ENCODE measurements around the gene TRPC6. TPM values are rescaled to one million over a fixed set of nuclear protein-coding genes. Genes with fewer than 3 reads are reported as not detected.

Gene TRPC6
- total and polyA plus RNA-seq, 4 donors = 0.03 to 1.5 (median 0.17) TPM; not detected in 1

DNA sequence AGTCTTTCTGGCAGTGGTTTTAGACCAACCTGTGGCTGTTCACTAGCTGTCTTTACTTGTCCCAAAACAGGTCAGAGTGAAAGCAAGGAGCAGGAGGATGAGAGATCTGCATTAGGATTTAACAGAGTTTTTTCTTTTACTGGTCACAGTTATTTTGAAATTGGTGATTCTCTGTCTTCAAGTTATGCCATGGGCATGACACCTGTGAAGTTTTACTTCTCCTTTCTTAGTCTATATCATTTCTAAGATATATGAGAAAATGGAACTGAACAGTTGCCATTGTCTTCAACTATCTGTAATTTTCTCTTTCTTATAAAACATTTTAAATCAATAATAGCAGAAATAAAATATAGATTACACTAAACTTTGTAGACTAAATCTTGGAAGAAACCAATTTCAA is 60.6 kb downstream of the TRPC6 start (continued):
- TF ChIP-seq, protein P1, sequence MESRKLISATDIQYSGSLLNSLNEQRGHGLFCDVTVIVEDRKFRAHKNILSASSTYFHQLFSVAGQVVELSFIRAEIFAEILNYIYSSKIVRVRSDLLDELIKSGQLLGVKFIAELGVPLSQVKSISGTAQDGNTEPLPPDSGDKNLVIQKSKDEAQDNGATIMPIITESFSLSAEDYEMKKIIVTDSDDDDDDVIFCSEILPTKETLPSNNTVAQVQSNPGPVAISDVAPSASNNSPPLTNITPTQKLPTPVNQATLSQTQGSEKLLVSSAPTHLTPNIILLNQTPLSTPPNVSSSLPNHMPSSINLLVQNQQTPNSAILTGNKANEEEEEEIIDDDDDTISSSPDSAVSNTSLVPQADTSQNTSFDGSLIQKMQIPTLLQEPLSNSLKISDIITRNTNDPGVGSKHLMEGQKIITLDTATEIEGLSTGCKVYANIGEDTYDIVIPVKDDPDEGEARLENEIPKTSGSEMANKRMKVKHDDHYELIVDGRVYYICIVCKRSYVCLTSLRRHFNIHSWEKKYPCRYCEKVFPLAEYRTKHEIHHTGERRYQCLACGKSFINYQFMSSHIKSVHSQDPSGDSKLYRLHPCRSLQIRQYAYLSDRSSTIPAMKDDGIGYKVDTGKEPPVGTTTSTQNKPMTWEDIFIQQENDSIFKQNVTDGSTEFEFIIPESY (IDR thresholded peaks at IDR 0.05) = no peak

DNA sequence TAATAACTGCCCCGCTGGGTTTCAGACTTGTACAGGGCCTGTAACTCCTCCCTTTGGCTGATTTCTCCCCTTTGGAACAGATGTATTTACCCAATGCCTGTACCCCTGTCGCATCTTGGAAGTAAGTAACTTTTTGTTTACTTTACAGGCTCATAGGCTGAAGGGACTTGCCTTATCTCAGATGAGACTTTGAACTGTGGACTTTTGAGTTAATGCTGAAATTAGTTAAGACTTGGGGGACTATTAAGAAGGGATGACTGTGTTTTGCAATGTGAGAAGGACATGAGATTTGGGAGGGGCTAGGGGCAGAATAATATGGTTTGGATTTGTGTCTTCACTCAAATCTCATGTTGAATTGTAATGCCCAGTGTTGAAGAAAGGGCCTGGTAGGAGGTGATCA is 62.0 kb downstream of the TRPC6 start:
- 46% methylated on average over 2 of the region's 2 CpGs for WGBS
- no peaks in the 10 kb centered on the region for H3K4me1 ChIP-seq (ENCODE audit: control insufficient read depth in 4 of 4, insufficient read depth in 4 of 4, low read length in 3 of 4)
- H3K27ac ChIP-seq (ENCODE audit: low read depth in 1 of 2, low read length in 2 of 2) = no peak overlapping the region
- no peaks in the 10 kb centered on the region for H3K27me3 ChIP-seq (ENCODE audit: control insufficient read depth in 4 of 4, insufficient read depth in 4 of 4, low read length in 3 of 4)
- TF ChIP-seq, protein P2, sequence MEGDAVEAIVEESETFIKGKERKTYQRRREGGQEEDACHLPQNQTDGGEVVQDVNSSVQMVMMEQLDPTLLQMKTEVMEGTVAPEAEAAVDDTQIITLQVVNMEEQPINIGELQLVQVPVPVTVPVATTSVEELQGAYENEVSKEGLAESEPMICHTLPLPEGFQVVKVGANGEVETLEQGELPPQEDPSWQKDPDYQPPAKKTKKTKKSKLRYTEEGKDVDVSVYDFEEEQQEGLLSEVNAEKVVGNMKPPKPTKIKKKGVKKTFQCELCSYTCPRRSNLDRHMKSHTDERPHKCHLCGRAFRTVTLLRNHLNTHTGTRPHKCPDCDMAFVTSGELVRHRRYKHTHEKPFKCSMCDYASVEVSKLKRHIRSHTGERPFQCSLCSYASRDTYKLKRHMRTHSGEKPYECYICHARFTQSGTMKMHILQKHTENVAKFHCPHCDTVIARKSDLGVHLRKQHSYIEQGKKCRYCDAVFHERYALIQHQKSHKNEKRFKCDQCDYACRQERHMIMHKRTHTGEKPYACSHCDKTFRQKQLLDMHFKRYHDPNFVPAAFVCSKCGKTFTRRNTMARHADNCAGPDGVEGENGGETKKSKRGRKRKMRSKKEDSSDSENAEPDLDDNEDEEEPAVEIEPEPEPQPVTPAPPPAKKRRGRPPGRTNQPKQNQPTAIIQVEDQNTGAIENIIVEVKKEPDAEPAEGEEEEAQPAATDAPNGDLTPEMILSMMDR (IDR thresholded peaks at IDR 0.05; ENCODE audit: low read depth, low read length, missing input control) = no peak
- TF ChIP-seq HNF4A (conservative IDR thresholded peaks at IDR 0.05) (no peak), GABPA (IDR thresholded peaks at IDR 0.05 in 1 of 2, conservative IDR thresholded peaks at IDR 0.05 in 1 of 2) (no peak), JUND (IDR thresholded peaks at IDR 0.05) (no peak), SP1 (IDR thresholded peaks at IDR 0.05) (no peak), RXRA (IDR thresholded peaks at IDR 0.05) (no peak)
- peaks cover 0 to 2% (median 0%) of the 10 kb centered on the region in 4 donors for H3K9me3 ChIP-seq (ENCODE audit: control insufficient read depth in 4 of 4, low read length in 3 of 4)
- H3K4me3 ChIP-seq (ENCODE audit: low read depth in 1 of 3, low read length in 3 of 3) = no peak overlapping the region
- DNase-seq (ENCODE audit: low spot score) = no peak
- no peaks in the 10 kb centered on the region for H3K36me3 ChIP-seq (ENCODE audit: control insufficient read depth in 4 of 4, insufficient read depth in 3 of 4, low read depth in 1 of 4, low read length in 3 of 4)
- no peak overlapping the region for H3K9ac ChIP-seq (ENCODE audit: low read depth in 1 of 2, low read length in 2 of 2)

DNA sequence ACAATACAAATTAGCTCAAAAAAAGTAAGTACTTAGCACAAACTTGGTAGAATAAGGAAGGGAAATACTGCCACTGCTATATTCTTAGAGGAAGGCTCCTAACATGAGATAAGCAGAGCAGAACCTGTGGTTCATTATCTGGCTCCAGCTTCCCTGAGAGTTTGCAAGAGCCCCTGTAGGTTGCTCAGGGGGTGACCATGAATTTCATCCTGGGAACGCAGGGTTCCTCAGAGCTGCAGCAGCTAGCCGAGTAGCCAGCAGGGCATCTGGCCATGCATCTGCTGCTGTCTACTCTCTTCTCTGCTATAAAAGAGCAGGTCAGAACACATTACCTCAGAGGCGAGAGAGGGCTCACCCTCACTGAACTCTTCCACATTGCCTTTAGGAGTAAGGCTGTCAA is 67.3 kb downstream of the TRPC6 start:
- Histone ChIP-seq H3K9me3 (ENCODE audit: control insufficient read depth in 4 of 4, low read length in 3 of 4) (peaks cover 0 to 2% (median 0%) of the 10 kb centered on the region in 4 donors), H3K36me3 (ENCODE audit: control insufficient read depth in 4 of 4, insufficient read depth in 3 of 4, low read depth in 1 of 4, low read length in 3 of 4) (no peaks in the 10 kb centered on the region), H3K27ac (ENCODE audit: low read depth in 1 of 2, low read length in 2 of 2) (no peak overlapping the region), H3K9ac (ENCODE audit: low read depth in 1 of 2, low read length in 2 of 2) (no peak overlapping the region), H3K4me1 (ENCODE audit: control insufficient read depth in 4 of 4, insufficient read depth in 4 of 4, low read length in 3 of 4) (peaks cover 0 to 2% (median 0%) of the 10 kb centered on the region in 4 donors), H3K4me3 (ENCODE audit: low read depth in 1 of 3, low read length in 3 of 3) (no peak overlapping the region), H3K27me3 (ENCODE audit: control insufficient read depth in 4 of 4, insufficient read depth in 4 of 4, low read length in 3 of 4) (peaks cover 0 to 4% (median 0%) of the 10 kb centered on the region in 4 donors)
- WGBS = 36% methylated on average over 3 of the region's 3 CpGs
- TF ChIP-seq RXRA (IDR thresholded peaks at IDR 0.05) (no peak), FOXA2 (IDR thresholded peaks at IDR 0.05) (no peak), YY1 (IDR thresholded peaks at IDR 0.05) (no peak), FOXA1 (IDR thresholded peaks at IDR 0.05) (no peak), GABPA (IDR thresholded peaks at IDR 0.05 in 1 of 2, conservative IDR thresholded peaks at IDR 0.05 in 1 of 2) (no peak), EGR1 (IDR thresholded peaks at IDR 0.05; ENCODE audit: low read depth in 2 of 2) (no peak), HNF4A (conservative IDR thresholded peaks at IDR 0.05) (no peak), NR2F2 (IDR thresholded peaks at IDR 0.05) (no peak), TAF1 (conservative IDR thresholded peaks at IDR 0.05) (no peak), SP1 (IDR thresholded peaks at IDR 0.05) (no peak), HNF4G (IDR thresholded peaks at IDR 0.05) (no peak)
- TF ChIP-seq, protein P1 (IDR thresholded peaks at IDR 0.05) = no peak
- TF ChIP-seq, protein P3, sequence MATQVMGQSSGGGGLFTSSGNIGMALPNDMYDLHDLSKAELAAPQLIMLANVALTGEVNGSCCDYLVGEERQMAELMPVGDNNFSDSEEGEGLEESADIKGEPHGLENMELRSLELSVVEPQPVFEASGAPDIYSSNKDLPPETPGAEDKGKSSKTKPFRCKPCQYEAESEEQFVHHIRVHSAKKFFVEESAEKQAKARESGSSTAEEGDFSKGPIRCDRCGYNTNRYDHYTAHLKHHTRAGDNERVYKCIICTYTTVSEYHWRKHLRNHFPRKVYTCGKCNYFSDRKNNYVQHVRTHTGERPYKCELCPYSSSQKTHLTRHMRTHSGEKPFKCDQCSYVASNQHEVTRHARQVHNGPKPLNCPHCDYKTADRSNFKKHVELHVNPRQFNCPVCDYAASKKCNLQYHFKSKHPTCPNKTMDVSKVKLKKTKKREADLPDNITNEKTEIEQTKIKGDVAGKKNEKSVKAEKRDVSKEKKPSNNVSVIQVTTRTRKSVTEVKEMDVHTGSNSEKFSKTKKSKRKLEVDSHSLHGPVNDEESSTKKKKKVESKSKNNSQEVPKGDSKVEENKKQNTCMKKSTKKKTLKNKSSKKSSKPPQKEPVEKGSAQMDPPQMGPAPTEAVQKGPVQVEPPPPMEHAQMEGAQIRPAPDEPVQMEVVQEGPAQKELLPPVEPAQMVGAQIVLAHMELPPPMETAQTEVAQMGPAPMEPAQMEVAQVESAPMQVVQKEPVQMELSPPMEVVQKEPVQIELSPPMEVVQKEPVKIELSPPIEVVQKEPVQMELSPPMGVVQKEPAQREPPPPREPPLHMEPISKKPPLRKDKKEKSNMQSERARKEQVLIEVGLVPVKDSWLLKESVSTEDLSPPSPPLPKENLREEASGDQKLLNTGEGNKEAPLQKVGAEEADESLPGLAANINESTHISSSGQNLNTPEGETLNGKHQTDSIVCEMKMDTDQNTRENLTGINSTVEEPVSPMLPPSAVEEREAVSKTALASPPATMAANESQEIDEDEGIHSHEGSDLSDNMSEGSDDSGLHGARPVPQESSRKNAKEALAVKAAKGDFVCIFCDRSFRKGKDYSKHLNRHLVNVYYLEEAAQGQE (IDR thresholded peaks at IDR 0.05) = no peak
- TF ChIP-seq, protein P4, sequence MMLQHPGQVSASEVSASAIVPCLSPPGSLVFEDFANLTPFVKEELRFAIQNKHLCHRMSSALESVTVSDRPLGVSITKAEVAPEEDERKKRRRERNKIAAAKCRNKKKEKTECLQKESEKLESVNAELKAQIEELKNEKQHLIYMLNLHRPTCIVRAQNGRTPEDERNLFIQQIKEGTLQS (IDR thresholded peaks at IDR 0.05) = no peak
- TF ChIP-seq, protein P5, sequence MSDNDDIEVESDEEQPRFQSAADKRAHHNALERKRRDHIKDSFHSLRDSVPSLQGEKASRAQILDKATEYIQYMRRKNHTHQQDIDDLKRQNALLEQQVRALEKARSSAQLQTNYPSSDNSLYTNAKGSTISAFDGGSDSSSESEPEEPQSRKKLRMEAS (IDR thresholded peaks at IDR 0.05) = no peak
- no peak for DNase-seq (ENCODE audit: low spot score)
